CD8-positive, alpha-beta memory T cell (primary cell): Measurements from ENCODE around the gene UGT1A7. TPM values are rescaled to one million over a fixed set of nuclear protein-coding genes. Genes with fewer than 3 reads are reported as not detected.
"Not testable (repeated sequence)": the region's sequence is repeated elsewhere in the genome, so short reads cannot be mapped to it uniquely, and the experiment has no call there.

ENCODE experiments used
- CTCF ChIA-PET: fragments of 350-600 bp; sonication (Branson Sonifier 250); formaldehyde crosslinking; loops from one replicate; lab custom pipeline; 2021; ENCODE audit warnings: antibody characterized with exemption; lab: Charles Lee
- POLR2A ChIA-PET: fragments of 350-600 bp; sonication (Branson Sonifier 250); formaldehyde crosslinking; loops from one replicate; lab custom pipeline; 2021; ENCODE audit warnings: antibody characterized with exemption; lab: Charles Lee
- DNase-seq, 5 donors: peaks; one replicate each; pipeline versions ENCODE4 v3.0.0 to v3.0.0-alpha.2; 2020 to 2022; ENCODE audit warnings: mixed read lengths in 1 of 5
- H3K27ac ChIP-seq: one replicate; pipeline ENCODE4 v1.7.0; 2013; ENCODE audit warnings: low read depth, mild to moderate bottlenecking, low read length, moderate library complexity
- H3K27me3 ChIP-seq: 2 replicates; pipeline ENCODE4 v1.7.0; 2013; ENCODE audit warnings: low read length, mild to moderate bottlenecking; ENCODE audit not compliant: insufficient read depth, poor library complexity, severe bottlenecking
- H3K36me3 ChIP-seq: 2 replicates; pipeline ENCODE4 v1.7.0; 2013; ENCODE audit warnings: mild to moderate bottlenecking, low read length, moderate library complexity; ENCODE audit not compliant: insufficient read depth
- H3K4me1 ChIP-seq: 2 replicates; pipeline ENCODE4 v1.7.0; 2013; ENCODE audit warnings: mild to moderate bottlenecking, low read length, moderate library complexity; ENCODE audit not compliant: insufficient read depth
- H3K4me3 ChIP-seq: 2 replicates; pipeline ENCODE4 v1.7.0; 2013; ENCODE audit warnings: mild to moderate bottlenecking, low read length
- H3K9me3 ChIP-seq: 2 replicates; pipeline ENCODE4 v1.7.0; 2013; ENCODE audit warnings: mild to moderate bottlenecking, low read length
- H3K27ac Mint-ChIP-seq, 8 donors: one replicate each; pipeline ENCODE4 v1.8.0; 2020 to 2021; ENCODE audit warnings: mixed read lengths in 8 of 8, mild to moderate bottlenecking in 6 of 8, inconsistent platforms in 3 of 8, moderate library complexity in 3 of 8
- H3K27me3 Mint-ChIP-seq, 2 donors: one replicate each; pipeline ENCODE4 v1.8.0; 2020 to 2021; ENCODE audit warnings: mixed read lengths in 2 of 2, mild to moderate bottlenecking in 1 of 2, moderate library complexity in 1 of 2
- H3K36me3 Mint-ChIP-seq, 3 donors: one replicate each; pipeline ENCODE4 v1.8.0; 2020 to 2021; ENCODE audit warnings: mixed read lengths in 3 of 3, inconsistent platforms in 1 of 3, mild to moderate bottlenecking in 1 of 3
- H3K4me1 Mint-ChIP-seq, 3 donors: one replicate each; pipeline ENCODE4 v1.8.0; 2020 to 2021; ENCODE audit warnings: mixed read lengths in 3 of 3, inconsistent platforms in 1 of 3, mild to moderate bottlenecking in 1 of 3
- H3K4me3 Mint-ChIP-seq, 7 donors: one replicate each; pipeline ENCODE4 v1.8.0; 2020 to 2021; ENCODE audit warnings: mixed read lengths in 7 of 7, mild to moderate bottlenecking in 6 of 7, moderate library complexity in 4 of 7, inconsistent platforms in 2 of 7
- H3K9me3 Mint-ChIP-seq, 5 donors: one replicate each; pipeline ENCODE4 v1.8.0; 2020 to 2022; ENCODE audit warnings: mixed read lengths in 5 of 5, mild to moderate bottlenecking in 3 of 5, moderate library complexity in 2 of 5, inconsistent platforms in 1 of 5
- polyA plus RNA-seq: library from polyadenylated mRNA; unstranded; fragments of 300-500 nt; fragmentation: Illumina TruSeq; gene quantifications from one replicate; pipeline ENCODE4 v1.2.3, GENCODE V29; 2021
- total RNA-seq, 2 experiments: library from RNA; stranded (reverse); gene quantifications; one replicate each; pipeline ENCODE4 v1.2.3, GENCODE V29; 2021

The UGT1A7 gene
- not detected for total RNA-seq
- not detected for polyA plus RNA-seq

DNA sequence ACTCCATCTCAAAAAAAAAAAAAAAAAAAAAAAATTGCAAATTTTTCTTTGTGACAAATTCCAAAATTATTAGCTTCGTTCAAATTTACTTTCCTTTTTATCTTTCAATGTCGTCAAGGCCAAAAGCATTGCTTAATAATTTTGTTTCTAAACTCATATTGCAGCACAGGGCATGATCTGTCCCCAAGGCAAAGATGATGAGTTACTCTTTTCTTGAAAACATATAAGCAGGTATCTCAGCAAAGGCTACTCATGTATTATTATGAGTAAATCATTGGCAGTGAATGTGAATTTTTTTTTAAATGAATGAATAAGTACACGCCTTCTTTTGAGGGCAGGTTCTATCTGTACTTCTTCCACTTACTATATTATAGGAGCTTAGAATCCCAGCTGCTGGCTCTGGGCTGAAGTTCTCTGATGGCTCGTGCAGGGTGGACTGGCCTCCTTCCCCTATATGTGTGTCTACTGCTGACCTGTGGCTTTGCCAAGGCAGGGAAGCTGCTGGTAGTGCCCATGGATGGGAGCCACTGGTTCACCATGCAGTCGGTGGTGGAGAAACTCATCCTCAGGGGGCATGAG, at the start of gene UGT1A7:
Gene UGT1A7 (plus strand): TSS at position 381 of the 579 bp plus-strand sequence. CDS start 37 bp downstream, at position 418.
- no peak within 1 kb of the TSS for H3K4me3 ChIP-seq
- ChIA-PET POLR2A (no interaction called here), CTCF (no interaction called here)
- Mint-ChIP-seq H3K9me3 (no peaks in the 10 kb centered on the region), H3K27ac (no peak within 1 kb of the TSS), H3K4me3 (no peak within 1 kb of the TSS), H3K27me3 (peaks cover 12 to 49% of the 10 kb centered on the region in 2 donors), H3K36me3 (no peaks in the 10 kb centered on the region), H3K4me1 (no peaks in the 10 kb centered on the region)
- no peaks in the 10 kb centered on the region for H3K4me1 ChIP-seq
- no peak within 1 kb of the TSS for H3K27ac ChIP-seq
- no peaks in the 10 kb centered on the region for H3K9me3 ChIP-seq
- H3K27me3 ChIP-seq: peaks cover 3% of the 10 kb centered on the region
- H3K36me3 ChIP-seq: no peaks in the 10 kb centered on the region
- no peak for DNase-seq

DNA sequence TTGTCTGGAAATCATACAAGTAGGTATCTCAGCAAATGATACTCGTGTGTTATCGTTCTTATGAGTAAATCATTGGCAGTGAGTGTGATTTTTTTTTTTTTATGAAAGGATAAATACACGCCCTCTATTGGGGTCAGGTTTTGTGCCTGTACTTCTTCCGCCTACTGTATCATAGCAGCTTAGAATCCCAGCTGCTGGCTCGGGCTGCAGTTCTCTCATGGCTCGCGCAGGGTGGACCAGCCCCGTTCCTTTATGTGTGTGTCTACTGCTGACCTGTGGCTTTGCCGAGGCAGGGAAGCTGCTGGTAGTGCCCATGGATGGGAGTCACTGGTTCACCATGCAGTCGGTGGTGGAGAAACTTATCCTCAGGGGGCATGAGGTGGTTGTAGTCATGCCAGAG, 45.4 kb upstream of the UGT1A7 start, which contains the start of gene UGT1A10:
Gene UGT1A10 (plus strand): TSS at position 143 of the 400 bp plus-strand sequence. CDS start 75 bp downstream, at position 218.
- CTCF ChIA-PET, H3K36me3 Mint-ChIP-seq: not testable (repeated sequence)

DNA sequence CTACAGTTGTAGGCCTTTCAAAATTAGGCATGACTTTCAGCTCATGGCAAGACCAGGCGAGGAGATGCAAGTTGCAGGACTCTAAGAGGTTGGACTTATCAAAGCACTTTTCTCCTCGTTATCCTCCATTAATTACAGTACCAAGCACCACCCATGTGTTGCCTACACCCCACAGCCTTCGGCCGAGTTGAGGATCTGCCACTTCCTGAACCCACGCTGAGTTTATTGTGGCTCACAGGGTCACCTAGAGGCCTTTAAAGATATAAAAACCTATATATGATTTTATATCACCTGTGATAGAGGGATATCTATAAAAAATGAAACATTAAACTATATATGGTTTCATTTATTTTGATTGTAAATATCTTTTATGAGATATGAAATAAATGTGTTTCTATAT, 42.9 kb upstream of the UGT1A7 start:
- no peak overlapping the region for H3K4me3 Mint-ChIP-seq
- Histone ChIP-seq H3K9me3 (no peaks in the 10 kb centered on the region), H3K27ac (no peak overlapping the region), H3K27me3 (no peaks in the 10 kb centered on the region), H3K4me3 (no peak overlapping the region), H3K4me1 (peaks cover 6% of the 10 kb centered on the region), H3K36me3 (no peaks in the 10 kb centered on the region)
- DNase-seq: no peak
- no peaks in the 10 kb centered on the region for H3K36me3 Mint-ChIP-seq
- H3K9me3 Mint-ChIP-seq: peaks cover 0 to 9% (median 2%) of the 10 kb centered on the region in 5 donors
- H3K4me1 Mint-ChIP-seq: peaks cover 0 to 12% (median 2%) of the 10 kb centered on the region in 3 donors
- no peak overlapping the region for H3K27ac Mint-ChIP-seq
- ChIA-PET CTCF (no interaction called here), POLR2A (no interaction called here)
- H3K27me3 Mint-ChIP-seq: peaks cover 21 to 47% of the 10 kb centered on the region in 2 donors

More for the DNA sequence above, 45.4 kb upstream of the UGT1A7 start, which contains the start of gene UGT1A10:
- H3K27me3 ChIP-seq, H3K27ac ChIP-seq, H3K36me3 ChIP-seq, POLR2A ChIA-PET, H3K4me1 ChIP-seq, H3K27ac Mint-ChIP-seq, DNase-seq, H3K9me3 ChIP-seq, H3K4me3 ChIP-seq, H3K9me3 Mint-ChIP-seq, H3K4me3 Mint-ChIP-seq: not testable (repeated sequence)
- peaks cover 28 to 58% of the 10 kb centered on the region in 2 donors for H3K27me3 Mint-ChIP-seq
- H3K4me1 Mint-ChIP-seq: peaks cover 0 to 12% (median 2%) of the 10 kb centered on the region in 3 donors

- Mint-ChIP-seq H3K36me3 (peaks cover 0 to 4% (median 0%) of the 10 kb centered on the region in 3 donors), H3K27me3 (peaks cover 19 to 42% of the 10 kb centered on the region in 2 donors)
Observed at GRCh38 chr2:233639860-233640259, 41.8 kb upstream of the UGT1A7 start.

DNA sequence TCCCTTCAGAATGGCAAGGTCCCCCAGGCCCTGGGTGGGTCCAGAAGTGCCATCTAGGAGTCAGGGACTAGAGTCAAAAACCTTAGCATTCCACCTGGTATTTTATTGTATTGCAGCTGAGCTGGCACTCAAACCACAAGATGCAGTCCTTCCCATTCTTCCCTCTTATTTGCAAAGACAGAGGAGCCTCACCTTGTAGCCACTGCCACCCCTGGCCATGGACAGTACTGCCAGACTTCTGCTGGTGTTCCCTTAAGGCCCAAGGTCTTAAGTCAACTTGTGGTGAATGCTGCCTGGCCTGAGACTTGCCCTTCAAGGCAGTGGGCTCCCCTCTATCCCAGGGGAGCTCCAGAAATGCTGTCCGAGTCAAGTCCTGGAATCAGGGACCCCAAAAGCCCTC, 38.6 kb upstream of the UGT1A7 start:
- Histone ChIP-seq H3K4me1 (peaks cover 6% of the 10 kb centered on the region), H3K4me3 (no peak overlapping the region), H3K9me3 (no peaks in the 10 kb centered on the region), H3K27me3 (no peaks in the 10 kb centered on the region), H3K36me3 (no peaks in the 10 kb centered on the region), H3K27ac (no peak overlapping the region)
- H3K36me3 Mint-ChIP-seq: peaks cover 0 to 18% (median 3%) of the 10 kb centered on the region in 3 donors
- peaks cover 10 to 38% of the 10 kb centered on the region in 2 donors for H3K27me3 Mint-ChIP-seq
- DNase-seq: no peak
- H3K4me3 Mint-ChIP-seq: no peak overlapping the region
- H3K9me3 Mint-ChIP-seq: peaks cover 6 to 31% (median 21%) of the 10 kb centered on the region in 5 donors
- POLR2A ChIA-PET: no interaction called here
- peaks cover 0 to 12% (median 2%) of the 10 kb centered on the region in 3 donors for H3K4me1 Mint-ChIP-seq
- H3K27ac Mint-ChIP-seq: no peak overlapping the region
- CTCF ChIA-PET: no interaction called here

More at GRCh38 chr2:233639860-233640259, 41.8 kb upstream of the UGT1A7 start:
- H3K4me1 Mint-ChIP-seq: peaks cover 0 to 12% (median 2%) of the 10 kb centered on the region in 3 donors
- H3K4me3 Mint-ChIP-seq: no peak overlapping the region
- DNase-seq: peak in 1 of 5 donors; percentile 6
- peaks cover 0 to 10% (median 2%) of the 10 kb centered on the region in 5 donors for H3K9me3 Mint-ChIP-seq
- no peaks in the 10 kb centered on the region for H3K27me3 ChIP-seq
- no peak overlapping the region for H3K4me3 ChIP-seq
- H3K27ac Mint-ChIP-seq: no peak overlapping the region
- ChIA-PET POLR2A (no interaction called here), CTCF (no interaction called here)
- H3K9me3 ChIP-seq: no peaks in the 10 kb centered on the region
- no peaks in the 10 kb centered on the region for H3K36me3 ChIP-seq
- peaks cover 6% of the 10 kb centered on the region for H3K4me1 ChIP-seq
- H3K27ac ChIP-seq: no peak overlapping the region

DNA sequence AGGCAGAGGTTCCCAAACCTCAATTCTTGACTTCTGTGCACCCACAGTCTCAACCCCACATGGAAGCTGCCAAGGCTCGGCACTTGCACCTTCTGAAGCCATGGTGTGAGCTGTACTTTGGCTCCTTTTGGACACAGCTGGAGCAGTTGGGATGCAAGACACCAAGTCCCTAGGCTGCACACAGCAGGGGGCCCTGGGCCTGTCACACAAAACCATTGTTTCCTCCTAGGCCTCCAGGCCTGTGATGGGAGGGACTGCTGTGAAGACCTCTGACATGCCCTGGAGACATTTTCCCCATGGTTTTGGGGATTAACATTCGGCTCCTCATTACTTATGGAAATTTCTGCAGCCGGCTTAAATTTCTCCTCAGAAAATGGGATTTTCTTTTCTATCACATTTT, 35.7 kb upstream of the UGT1A7 start:
- H3K27ac Mint-ChIP-seq, H3K27me3 ChIP-seq, H3K4me1 Mint-ChIP-seq, H3K9me3 ChIP-seq, H3K4me3 ChIP-seq, H3K36me3 ChIP-seq, H3K4me1 ChIP-seq, H3K4me3 Mint-ChIP-seq, POLR2A ChIA-PET, H3K27ac ChIP-seq, CTCF ChIA-PET, DNase-seq: not testable (repeated sequence)
- Mint-ChIP-seq H3K27me3 (peaks cover 12 to 52% of the 10 kb centered on the region in 2 donors), H3K9me3 (peaks cover 6 to 31% (median 21%) of the 10 kb centered on the region in 5 donors), H3K36me3 (peaks cover 0 to 18% (median 3%) of the 10 kb centered on the region in 3 donors)

GRCh38 chr2:233650981-233651380, 30.7 kb upstream of the UGT1A7 start:
- no peak overlapping the region for H3K4me3 Mint-ChIP-seq
- H3K4me1 Mint-ChIP-seq: peaks cover 0 to 11% (median 0%) of the 10 kb centered on the region in 3 donors
- H3K9me3 ChIP-seq: no peaks in the 10 kb centered on the region
- H3K36me3 ChIP-seq: no peaks in the 10 kb centered on the region
- peaks cover 0 to 7% (median 3%) of the 10 kb centered on the region in 3 donors for H3K36me3 Mint-ChIP-seq
- H3K27me3 ChIP-seq: no peaks in the 10 kb centered on the region
- no peak overlapping the region for H3K27ac ChIP-seq
- CTCF ChIA-PET: no interaction called here
- H3K4me3 ChIP-seq: no peak overlapping the region
- peaks cover 15 to 57% of the 10 kb centered on the region in 2 donors for H3K27me3 Mint-ChIP-seq
- POLR2A ChIA-PET: no interaction called here
- H3K27ac Mint-ChIP-seq: no peak overlapping the region
- peaks cover 6 to 13% (median 10%) of the 10 kb centered on the region in 5 donors for H3K9me3 Mint-ChIP-seq
- no peak for DNase-seq
- H3K4me1 ChIP-seq: no peaks in the 10 kb centered on the region

- no peaks in the 10 kb centered on the region for H3K36me3 ChIP-seq
- H3K27ac ChIP-seq: no peak overlapping the region
- no peaks in the 10 kb centered on the region for H3K27me3 ChIP-seq
- Mint-ChIP-seq H3K9me3 (peaks cover 4 to 11% (median 9%) of the 10 kb centered on the region in 5 donors), H3K4me3 (no peak overlapping the region), H3K4me1 (peaks cover 0 to 14% (median 0%) of the 10 kb centered on the region in 3 donors), H3K27me3 (peaks cover 15 to 55% of the 10 kb centered on the region in 2 donors), H3K27ac (no peak overlapping the region), H3K36me3 (peaks cover 0 to 6% (median under 1%) of the 10 kb centered on the region in 3 donors)
- ChIA-PET CTCF (no interaction called here), POLR2A (no interaction called here)
- no peaks in the 10 kb centered on the region for H3K9me3 ChIP-seq
- no peaks in the 10 kb centered on the region for H3K4me1 ChIP-seq
- no peak for DNase-seq
- H3K4me3 ChIP-seq: no peak overlapping the region
Observed at GRCh38 chr2:233651430-233651829, 30.3 kb upstream of the UGT1A7 start.
